ENCODE results near the gene SLIT3. TPM values are rescaled to one million over a fixed set of nuclear protein-coding genes. Genes with fewer than 3 reads are reported as not detected.

SLIT3 gene
- total RNA-seq, 1 experiment from 2014 or later = 0.92 TPM

DNA sequence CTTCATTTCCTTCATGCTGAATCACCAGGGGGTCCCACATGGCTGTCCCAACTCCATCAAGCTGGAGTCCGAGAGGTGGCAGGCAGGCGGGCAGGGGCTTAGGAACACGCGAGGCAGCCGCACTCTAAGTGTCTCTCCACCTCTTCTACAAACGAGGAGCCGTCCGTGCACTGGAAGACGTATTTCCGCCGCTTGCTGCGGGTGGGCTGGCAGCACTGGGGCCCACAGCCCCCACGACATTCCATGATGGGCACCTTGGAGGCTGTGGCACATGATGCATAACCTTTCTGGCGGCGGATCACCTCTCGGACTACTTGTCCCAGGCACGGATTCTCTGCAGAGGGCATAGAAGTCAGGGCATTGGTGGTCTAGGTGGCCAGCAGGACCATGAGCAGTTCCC, 634.6 kb downstream of the SLIT3 start:
- Histone ChIP-seq H4K91ac (ENCODE audit: insufficient read length, low read depth, low read length) (no peak overlapping the region), H3T11ph (ENCODE audit: low read length) (no peak overlapping the region), H3K79me2 (ENCODE audit: insufficient read depth, low read length) (no peaks in the 10 kb centered on the region), H3K18ac (ENCODE audit: insufficient read length, low read depth, low read length) (no peak overlapping the region), H3K9me3 (ENCODE audit: control insufficient read depth, low read depth, low read length) (no peaks in the 10 kb centered on the region), H2BK20ac (ENCODE audit: low read depth, low read length, poor library complexity, severe bottlenecking) (no peak overlapping the region), H3K4ac (ENCODE audit: low read depth, low read length) (no peak overlapping the region), H4K8ac (replicated peaks; ENCODE audit: insufficient read length, low read depth, low read length) (no peak overlapping the region), H2BK12ac (ENCODE audit: insufficient read length, low read depth, low read length) (no peak overlapping the region), H2BK15ac (ENCODE audit: low read depth, low read length) (no peak overlapping the region), H2BK120ac (ENCODE audit: low read depth, low read length, poor library complexity, severe bottlenecking) (no peak overlapping the region), H3K4me1 (ENCODE audit: insufficient read depth, low read length) (no peaks in the 10 kb centered on the region), H3K23me2 (ENCODE audit: insufficient read length, low read depth, low read length, poor library complexity, severe bottlenecking) (no peaks in the 10 kb centered on the region), H2AFZ (ENCODE audit: low read length) (no peak overlapping the region), H2AK5ac (ENCODE audit: insufficient read length, low read length) (no peak overlapping the region), H3K23ac (ENCODE audit: insufficient read length, low read depth, low read length) (no peak overlapping the region), H3K14ac (ENCODE audit: insufficient read depth, low read length) (no peak overlapping the region; the same call in 1 of the 2 replicates), H4K20me1 (ENCODE audit: control insufficient read depth, insufficient read depth, insufficient read length) (no peaks in the 10 kb centered on the region), H4K5ac (ENCODE audit: insufficient read length, low read depth, low read length) (no peak overlapping the region), H3K9ac (ENCODE audit: extremely low read depth, insufficient read length, low read length) (no peak overlapping the region), H3K4me2 (ENCODE audit: insufficient read depth, insufficient read length, low read length) (no peak overlapping the region), H3K27me3 (ENCODE audit: insufficient read depth, low read length) (no peaks in the 10 kb centered on the region), H3K56ac (ENCODE audit: insufficient read length, low read depth, low read length) (no peak overlapping the region), H3K27ac (ENCODE audit: insufficient read length, low read depth, low read length) (no peak overlapping the region), H3K79me1 (ENCODE audit: insufficient read depth, low read depth, low read length, poor library complexity, severe bottlenecking) (no peaks in the 10 kb centered on the region), H2BK5ac (ENCODE audit: insufficient read length, low read length) (no peak overlapping the region)
- no peak for DNase-seq
- Mint-ChIP-seq H3K9me3 (no peaks in the 10 kb centered on the region), H3K4me1 (peaks cover 3% of the 10 kb centered on the region in 2 experiments; a peak in 2 of 4 replicates), H3K27ac (no peak overlapping the region), H3K36me3 (ENCODE audit: insufficient read depth in 1 of 3, low read depth in 3 of 3) (no peaks in the 10 kb centered on the region), H3K27me3 (ENCODE audit: low read depth) (peaks cover 4% of the 10 kb centered on the region), H3K4me3 (no peak overlapping the region)
- WGBS (ENCODE audit: extremely low coverage, insufficient read length, low lambda C conversion rate) = no CpG with 5 or more reads among the region's 17 CpGs
- TF ChIP-seq, protein P1, sequence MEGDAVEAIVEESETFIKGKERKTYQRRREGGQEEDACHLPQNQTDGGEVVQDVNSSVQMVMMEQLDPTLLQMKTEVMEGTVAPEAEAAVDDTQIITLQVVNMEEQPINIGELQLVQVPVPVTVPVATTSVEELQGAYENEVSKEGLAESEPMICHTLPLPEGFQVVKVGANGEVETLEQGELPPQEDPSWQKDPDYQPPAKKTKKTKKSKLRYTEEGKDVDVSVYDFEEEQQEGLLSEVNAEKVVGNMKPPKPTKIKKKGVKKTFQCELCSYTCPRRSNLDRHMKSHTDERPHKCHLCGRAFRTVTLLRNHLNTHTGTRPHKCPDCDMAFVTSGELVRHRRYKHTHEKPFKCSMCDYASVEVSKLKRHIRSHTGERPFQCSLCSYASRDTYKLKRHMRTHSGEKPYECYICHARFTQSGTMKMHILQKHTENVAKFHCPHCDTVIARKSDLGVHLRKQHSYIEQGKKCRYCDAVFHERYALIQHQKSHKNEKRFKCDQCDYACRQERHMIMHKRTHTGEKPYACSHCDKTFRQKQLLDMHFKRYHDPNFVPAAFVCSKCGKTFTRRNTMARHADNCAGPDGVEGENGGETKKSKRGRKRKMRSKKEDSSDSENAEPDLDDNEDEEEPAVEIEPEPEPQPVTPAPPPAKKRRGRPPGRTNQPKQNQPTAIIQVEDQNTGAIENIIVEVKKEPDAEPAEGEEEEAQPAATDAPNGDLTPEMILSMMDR (conservative IDR thresholded peaks at IDR 0.05) = no peak
